ENCODE data around the gene CXCR1.

CXCR1 gene

DNA sequence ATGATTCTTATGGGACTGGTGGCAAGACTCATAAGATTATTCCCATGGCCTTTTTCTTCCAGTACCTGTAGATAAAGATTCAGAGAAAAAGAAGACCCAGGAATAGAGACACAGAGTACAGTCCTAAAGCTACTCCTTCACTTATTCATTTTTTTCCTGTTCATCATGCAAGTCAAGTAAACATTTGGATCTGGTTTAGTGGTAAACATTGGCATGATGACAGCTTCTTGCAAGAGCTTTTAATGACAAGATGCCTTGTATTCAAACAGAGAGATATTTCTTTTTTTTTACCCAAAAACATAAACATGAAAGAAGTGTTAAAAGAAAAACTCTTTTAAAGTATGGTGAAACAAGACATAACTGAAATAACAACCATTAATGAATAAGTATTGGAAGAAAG, 20.7 kb downstream of the CXCR1 start:
- no peak for TF ChIP-seq CTCF (IDR thresholded peaks at IDR 0.05; ENCODE audit: low read depth, low read length)
- no peak overlapping the region for H3K4me3 ChIP-seq (replicated peaks in 1 of 2; ENCODE audit: low read depth in 2 of 2, low read length in 2 of 2)
- DNase-seq (ENCODE audit: low read depth in 2 of 2), result no peak

GRCh38 chr2:218145124-218145523, 21.6 kb downstream of the CXCR1 start:
- no peak overlapping the region for H3K4me3 ChIP-seq (replicated peaks in 1 of 2; ENCODE audit: low read depth in 2 of 2, low read length in 2 of 2)
- peak; percentile 8 to 27 for DNase-seq (ENCODE audit: low read depth in 2 of 2)
- no peak for TF ChIP-seq CTCF (IDR thresholded peaks at IDR 0.05; ENCODE audit: low read depth, low read length)

GRCh38 chr2:218138047-218138446, 28.7 kb downstream of the CXCR1 start:
- no peak overlapping the region for H3K4me3 ChIP-seq (replicated peaks in 1 of 2; ENCODE audit: low read depth in 2 of 2, low read length in 2 of 2)
- TF ChIP-seq CTCF (IDR thresholded peaks at IDR 0.05; ENCODE audit: low read depth, low read length), result no peak
- DNase-seq (ENCODE audit: low read depth in 2 of 2), result no peak

- DNase-seq (ENCODE audit: low read depth in 2 of 2), result no peak
- no peak overlapping the region for H3K4me3 ChIP-seq (replicated peaks in 1 of 2; ENCODE audit: low read depth in 2 of 2, low read length in 2 of 2)
Measured at GRCh38 chr2:218137514-218137913, 29.2 kb downstream of the CXCR1 start.

GRCh38 chr2:218130822-218131221, 35.9 kb downstream of the CXCR1 start:
- no peak for DNase-seq (ENCODE audit: low read depth in 2 of 2)
- no peak for TF ChIP-seq CTCF (IDR thresholded peaks at IDR 0.05; ENCODE audit: low read depth, low read length)
- H3K4me3 ChIP-seq (replicated peaks in 1 of 2; ENCODE audit: low read depth in 2 of 2, low read length in 2 of 2), result no peak overlapping the region

More at GRCh38 chr2:218137514-218137913, 29.2 kb downstream of the CXCR1 start:
- no peak for TF ChIP-seq CTCF (IDR thresholded peaks at IDR 0.05; ENCODE audit: low read depth, low read length)

DNA sequence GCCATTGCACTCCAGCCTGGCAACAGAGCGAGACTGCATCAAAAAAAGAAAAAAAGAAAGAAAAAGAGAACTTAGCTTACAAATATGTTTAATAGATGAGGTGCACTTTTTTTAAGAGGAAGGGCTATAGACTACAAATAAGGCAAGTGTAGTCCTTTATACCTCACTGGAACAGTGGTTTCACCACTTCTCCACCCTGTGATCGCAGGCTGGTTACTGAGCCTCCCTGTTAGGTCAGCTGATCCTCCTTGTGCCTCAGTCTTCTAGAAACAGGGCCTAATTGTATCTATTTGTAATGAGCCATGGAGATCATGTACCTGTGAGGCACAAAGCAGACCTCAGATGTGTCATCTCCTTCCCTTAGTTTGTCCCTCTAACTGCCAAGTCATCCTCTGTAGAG, 36.4 kb downstream of the CXCR1 start:
- H3K4me3 ChIP-seq (replicated peaks in 1 of 2; ENCODE audit: low read depth in 2 of 2, low read length in 2 of 2), result no peak overlapping the region
- no peak for TF ChIP-seq CTCF (IDR thresholded peaks at IDR 0.05; ENCODE audit: low read depth, low read length)
- no peak for DNase-seq (ENCODE audit: low read depth in 2 of 2)

DNA sequence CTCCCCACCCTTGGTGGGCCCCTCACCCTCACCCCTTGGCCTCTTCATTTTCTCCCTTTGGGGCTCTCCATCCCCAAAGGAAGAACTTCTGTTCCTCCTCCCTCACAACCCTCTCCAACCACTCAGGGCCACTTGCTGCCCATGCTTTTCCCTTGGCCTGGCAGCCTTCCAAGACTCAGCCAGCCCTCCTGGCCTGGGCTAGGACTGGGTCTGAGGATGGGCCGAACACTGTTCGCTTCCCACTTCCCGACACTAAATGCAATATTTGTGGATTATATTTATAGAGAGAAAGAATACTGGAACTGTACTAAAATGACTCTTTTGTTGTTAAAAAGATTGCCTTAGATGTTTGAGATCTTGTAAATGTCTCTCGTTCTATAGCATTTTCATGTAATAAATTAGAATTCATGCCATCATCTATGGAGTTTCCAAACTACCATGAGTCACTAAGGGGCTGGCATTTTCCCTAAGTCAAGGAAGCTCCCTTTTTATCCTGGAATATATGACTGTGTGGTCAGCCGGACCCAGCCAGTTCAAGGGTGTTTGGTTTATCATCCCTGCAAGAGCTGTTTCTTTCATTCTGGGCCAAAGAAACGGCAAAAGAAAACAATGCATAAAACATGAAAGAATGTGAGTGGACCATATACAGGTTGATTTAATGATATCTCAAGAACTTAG, 37.2 kb downstream of the CXCR1 start:
- H3K4me3 ChIP-seq (replicated peaks in 1 of 2; ENCODE audit: low read depth in 2 of 2, low read length in 2 of 2), result no peak overlapping the region
- no peak for TF ChIP-seq CTCF (IDR thresholded peaks at IDR 0.05; ENCODE audit: low read depth, low read length)
- DNase-seq (ENCODE audit: low read depth in 2 of 2), result peak in 1 of 2 donors; percentile 18

All from cardiac fibroblast (primary cell).